Measurements from ENCODE around the gene ZNF394.

- TF ChIP-seq, protein P1, sequence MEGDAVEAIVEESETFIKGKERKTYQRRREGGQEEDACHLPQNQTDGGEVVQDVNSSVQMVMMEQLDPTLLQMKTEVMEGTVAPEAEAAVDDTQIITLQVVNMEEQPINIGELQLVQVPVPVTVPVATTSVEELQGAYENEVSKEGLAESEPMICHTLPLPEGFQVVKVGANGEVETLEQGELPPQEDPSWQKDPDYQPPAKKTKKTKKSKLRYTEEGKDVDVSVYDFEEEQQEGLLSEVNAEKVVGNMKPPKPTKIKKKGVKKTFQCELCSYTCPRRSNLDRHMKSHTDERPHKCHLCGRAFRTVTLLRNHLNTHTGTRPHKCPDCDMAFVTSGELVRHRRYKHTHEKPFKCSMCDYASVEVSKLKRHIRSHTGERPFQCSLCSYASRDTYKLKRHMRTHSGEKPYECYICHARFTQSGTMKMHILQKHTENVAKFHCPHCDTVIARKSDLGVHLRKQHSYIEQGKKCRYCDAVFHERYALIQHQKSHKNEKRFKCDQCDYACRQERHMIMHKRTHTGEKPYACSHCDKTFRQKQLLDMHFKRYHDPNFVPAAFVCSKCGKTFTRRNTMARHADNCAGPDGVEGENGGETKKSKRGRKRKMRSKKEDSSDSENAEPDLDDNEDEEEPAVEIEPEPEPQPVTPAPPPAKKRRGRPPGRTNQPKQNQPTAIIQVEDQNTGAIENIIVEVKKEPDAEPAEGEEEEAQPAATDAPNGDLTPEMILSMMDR (IDR thresholded peaks at IDR 0.05): no peak
- TF ChIP-seq REST (IDR thresholded peaks at IDR 0.05; ENCODE audit: insufficient read depth in 1 of 2, low read depth in 2 of 2, low read length in 1 of 2): no peak
Measured at GRCh38 chr7:99539213-99539811, 39.2 kb upstream of the ZNF394 start.

All from Panc1 (cell line).